ENCODE measurements around the gene SLC10A7. TPM values are rescaled to one million over a fixed set of nuclear protein-coding genes. Genes with fewer than 3 reads are reported as not detected.

SLC10A7 gene
- total and polyA plus RNA-seq, 4 donors = 3.7 to 18.7 (median 7.6) TPM

DNA sequence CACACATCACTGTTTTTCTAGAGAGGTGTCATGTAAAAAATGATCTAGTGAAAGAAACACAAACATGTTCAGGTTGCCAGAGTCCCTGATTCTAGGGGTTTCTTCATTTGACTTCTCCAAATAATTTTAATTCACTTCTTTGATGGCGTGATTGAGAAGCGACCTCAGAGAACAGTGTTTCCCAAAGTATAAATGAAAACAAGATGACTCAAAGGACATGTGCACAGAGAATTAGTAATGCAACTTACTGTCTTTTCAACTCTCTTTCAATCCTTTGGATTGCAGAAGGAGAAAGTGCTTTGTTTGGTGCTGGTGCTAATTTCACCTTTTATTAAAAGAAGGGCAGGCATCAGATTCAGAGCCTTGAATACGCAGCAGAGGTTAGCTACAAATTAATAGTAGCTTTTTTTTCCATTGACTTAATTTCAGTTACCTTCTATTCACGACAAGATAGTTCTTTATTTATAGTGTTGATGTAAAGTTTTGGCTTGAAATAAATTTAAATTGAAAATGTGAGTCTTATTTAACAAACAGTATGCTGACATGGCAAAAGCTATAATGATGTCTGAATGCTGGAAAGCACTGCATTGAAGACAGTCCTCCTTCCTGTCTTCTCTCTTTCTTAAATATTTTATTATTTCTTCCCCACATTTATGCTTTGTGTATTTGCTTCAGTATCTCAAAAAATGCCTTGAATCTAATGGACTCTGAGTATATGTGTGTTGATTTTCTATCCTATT lies 85.1 kb downstream of the SLC10A7 start:
- TF ChIP-seq, protein P1, sequence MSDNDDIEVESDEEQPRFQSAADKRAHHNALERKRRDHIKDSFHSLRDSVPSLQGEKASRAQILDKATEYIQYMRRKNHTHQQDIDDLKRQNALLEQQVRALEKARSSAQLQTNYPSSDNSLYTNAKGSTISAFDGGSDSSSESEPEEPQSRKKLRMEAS (IDR thresholded peaks at IDR 0.05) = no peak
- TF ChIP-seq TAF1 (conservative IDR thresholded peaks at IDR 0.05) (no peak), SP1 (IDR thresholded peaks at IDR 0.05) (no peak), HNF4G (IDR thresholded peaks at IDR 0.05) (no peak), FOXA2 (IDR thresholded peaks at IDR 0.05) (no peak), NR2F2 (IDR thresholded peaks at IDR 0.05) (no peak), GABPA (IDR thresholded peaks at IDR 0.05 in 1 of 2, conservative IDR thresholded peaks at IDR 0.05 in 1 of 2) (no peak), JUND (IDR thresholded peaks at IDR 0.05) (no peak), RXRA (IDR thresholded peaks at IDR 0.05) (no peak)
- TF ChIP-seq, protein P2, sequence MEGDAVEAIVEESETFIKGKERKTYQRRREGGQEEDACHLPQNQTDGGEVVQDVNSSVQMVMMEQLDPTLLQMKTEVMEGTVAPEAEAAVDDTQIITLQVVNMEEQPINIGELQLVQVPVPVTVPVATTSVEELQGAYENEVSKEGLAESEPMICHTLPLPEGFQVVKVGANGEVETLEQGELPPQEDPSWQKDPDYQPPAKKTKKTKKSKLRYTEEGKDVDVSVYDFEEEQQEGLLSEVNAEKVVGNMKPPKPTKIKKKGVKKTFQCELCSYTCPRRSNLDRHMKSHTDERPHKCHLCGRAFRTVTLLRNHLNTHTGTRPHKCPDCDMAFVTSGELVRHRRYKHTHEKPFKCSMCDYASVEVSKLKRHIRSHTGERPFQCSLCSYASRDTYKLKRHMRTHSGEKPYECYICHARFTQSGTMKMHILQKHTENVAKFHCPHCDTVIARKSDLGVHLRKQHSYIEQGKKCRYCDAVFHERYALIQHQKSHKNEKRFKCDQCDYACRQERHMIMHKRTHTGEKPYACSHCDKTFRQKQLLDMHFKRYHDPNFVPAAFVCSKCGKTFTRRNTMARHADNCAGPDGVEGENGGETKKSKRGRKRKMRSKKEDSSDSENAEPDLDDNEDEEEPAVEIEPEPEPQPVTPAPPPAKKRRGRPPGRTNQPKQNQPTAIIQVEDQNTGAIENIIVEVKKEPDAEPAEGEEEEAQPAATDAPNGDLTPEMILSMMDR (IDR thresholded peaks at IDR 0.05; ENCODE audit: low read depth, low read length, missing input control) = no peak
- H3K4me1 ChIP-seq (ENCODE audit: control insufficient read depth in 4 of 4, insufficient read depth in 4 of 4, low read length in 3 of 4) = no peaks in the 10 kb centered on the region
- 95% methylated on average over 4 of the region's 4 CpGs for WGBS
- no peak overlapping the region for H3K27ac ChIP-seq (ENCODE audit: low read depth in 1 of 2, low read length in 2 of 2)
- H3K36me3 ChIP-seq (ENCODE audit: control insufficient read depth in 4 of 4, insufficient read depth in 3 of 4, low read depth in 1 of 4, low read length in 3 of 4) = no peaks in the 10 kb centered on the region
- no peaks in the 10 kb centered on the region for H3K9me3 ChIP-seq (ENCODE audit: control insufficient read depth in 4 of 4, low read length in 3 of 4)
- DNase-seq (ENCODE audit: low spot score) = no peak
- H3K9ac ChIP-seq (ENCODE audit: low read depth in 1 of 2, low read length in 2 of 2) = no peak overlapping the region
- no peaks in the 10 kb centered on the region for H3K27me3 ChIP-seq (ENCODE audit: control insufficient read depth in 4 of 4, insufficient read depth in 4 of 4, low read length in 3 of 4)
- H3K4me3 ChIP-seq (ENCODE audit: low read depth in 1 of 3, low read length in 3 of 3) = no peak overlapping the region

GRCh38 chr4:146435962-146436361 lies 85.8 kb downstream of the SLC10A7 start:
- no peaks in the 10 kb centered on the region for H3K27me3 ChIP-seq (ENCODE audit: control insufficient read depth in 4 of 4, insufficient read depth in 4 of 4, low read length in 3 of 4)
- no peaks in the 10 kb centered on the region for H3K9me3 ChIP-seq (ENCODE audit: control insufficient read depth in 4 of 4, low read length in 3 of 4)
- H3K4me3 ChIP-seq (ENCODE audit: low read depth in 1 of 3, low read length in 3 of 3) = no peak overlapping the region
- no peak overlapping the region for H3K9ac ChIP-seq (ENCODE audit: low read depth in 1 of 2, low read length in 2 of 2)
- DNase-seq (ENCODE audit: low spot score) = no peak
- no peak overlapping the region for H3K27ac ChIP-seq (ENCODE audit: low read depth in 1 of 2, low read length in 2 of 2)
- no peak for TF ChIP-seq NR2F2 (IDR thresholded peaks at IDR 0.05)
- no peak for TF ChIP-seq FOXA1 (IDR thresholded peaks at IDR 0.05)
- TF ChIP-seq FOXA2 (IDR thresholded peaks at IDR 0.05) = no peak
- TF ChIP-seq ATF3 (IDR thresholded peaks at IDR 0.05) = no peak
- TF ChIP-seq EGR1 (IDR thresholded peaks at IDR 0.05; ENCODE audit: low read depth in 2 of 2) = no peak
- TF ChIP-seq SP1 (IDR thresholded peaks at IDR 0.05) = no peak
- TF ChIP-seq, protein P3, sequence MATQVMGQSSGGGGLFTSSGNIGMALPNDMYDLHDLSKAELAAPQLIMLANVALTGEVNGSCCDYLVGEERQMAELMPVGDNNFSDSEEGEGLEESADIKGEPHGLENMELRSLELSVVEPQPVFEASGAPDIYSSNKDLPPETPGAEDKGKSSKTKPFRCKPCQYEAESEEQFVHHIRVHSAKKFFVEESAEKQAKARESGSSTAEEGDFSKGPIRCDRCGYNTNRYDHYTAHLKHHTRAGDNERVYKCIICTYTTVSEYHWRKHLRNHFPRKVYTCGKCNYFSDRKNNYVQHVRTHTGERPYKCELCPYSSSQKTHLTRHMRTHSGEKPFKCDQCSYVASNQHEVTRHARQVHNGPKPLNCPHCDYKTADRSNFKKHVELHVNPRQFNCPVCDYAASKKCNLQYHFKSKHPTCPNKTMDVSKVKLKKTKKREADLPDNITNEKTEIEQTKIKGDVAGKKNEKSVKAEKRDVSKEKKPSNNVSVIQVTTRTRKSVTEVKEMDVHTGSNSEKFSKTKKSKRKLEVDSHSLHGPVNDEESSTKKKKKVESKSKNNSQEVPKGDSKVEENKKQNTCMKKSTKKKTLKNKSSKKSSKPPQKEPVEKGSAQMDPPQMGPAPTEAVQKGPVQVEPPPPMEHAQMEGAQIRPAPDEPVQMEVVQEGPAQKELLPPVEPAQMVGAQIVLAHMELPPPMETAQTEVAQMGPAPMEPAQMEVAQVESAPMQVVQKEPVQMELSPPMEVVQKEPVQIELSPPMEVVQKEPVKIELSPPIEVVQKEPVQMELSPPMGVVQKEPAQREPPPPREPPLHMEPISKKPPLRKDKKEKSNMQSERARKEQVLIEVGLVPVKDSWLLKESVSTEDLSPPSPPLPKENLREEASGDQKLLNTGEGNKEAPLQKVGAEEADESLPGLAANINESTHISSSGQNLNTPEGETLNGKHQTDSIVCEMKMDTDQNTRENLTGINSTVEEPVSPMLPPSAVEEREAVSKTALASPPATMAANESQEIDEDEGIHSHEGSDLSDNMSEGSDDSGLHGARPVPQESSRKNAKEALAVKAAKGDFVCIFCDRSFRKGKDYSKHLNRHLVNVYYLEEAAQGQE (IDR thresholded peaks at IDR 0.05) = no peak
- TF ChIP-seq, protein P2 (IDR thresholded peaks at IDR 0.05; ENCODE audit: low read depth, low read length, missing input control) = no peak
- no peak for TF ChIP-seq TAF1 (conservative IDR thresholded peaks at IDR 0.05)
- TF ChIP-seq HNF4A (conservative IDR thresholded peaks at IDR 0.05) = no peak
- TF ChIP-seq GABPA (IDR thresholded peaks at IDR 0.05 in 1 of 2, conservative IDR thresholded peaks at IDR 0.05 in 1 of 2) = no peak
- TF ChIP-seq JUND (IDR thresholded peaks at IDR 0.05) = no peak
- no peak for TF ChIP-seq YY1 (IDR thresholded peaks at IDR 0.05)
- TF ChIP-seq, protein P4, sequence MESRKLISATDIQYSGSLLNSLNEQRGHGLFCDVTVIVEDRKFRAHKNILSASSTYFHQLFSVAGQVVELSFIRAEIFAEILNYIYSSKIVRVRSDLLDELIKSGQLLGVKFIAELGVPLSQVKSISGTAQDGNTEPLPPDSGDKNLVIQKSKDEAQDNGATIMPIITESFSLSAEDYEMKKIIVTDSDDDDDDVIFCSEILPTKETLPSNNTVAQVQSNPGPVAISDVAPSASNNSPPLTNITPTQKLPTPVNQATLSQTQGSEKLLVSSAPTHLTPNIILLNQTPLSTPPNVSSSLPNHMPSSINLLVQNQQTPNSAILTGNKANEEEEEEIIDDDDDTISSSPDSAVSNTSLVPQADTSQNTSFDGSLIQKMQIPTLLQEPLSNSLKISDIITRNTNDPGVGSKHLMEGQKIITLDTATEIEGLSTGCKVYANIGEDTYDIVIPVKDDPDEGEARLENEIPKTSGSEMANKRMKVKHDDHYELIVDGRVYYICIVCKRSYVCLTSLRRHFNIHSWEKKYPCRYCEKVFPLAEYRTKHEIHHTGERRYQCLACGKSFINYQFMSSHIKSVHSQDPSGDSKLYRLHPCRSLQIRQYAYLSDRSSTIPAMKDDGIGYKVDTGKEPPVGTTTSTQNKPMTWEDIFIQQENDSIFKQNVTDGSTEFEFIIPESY (IDR thresholded peaks at IDR 0.05) = no peak
- TF ChIP-seq, protein P1 (IDR thresholded peaks at IDR 0.05) = no peak
- TF ChIP-seq RXRA (IDR thresholded peaks at IDR 0.05) = no peak
- no peak for TF ChIP-seq RAD21 (IDR thresholded peaks at IDR 0.05)
- no peak for TF ChIP-seq HNF4G (IDR thresholded peaks at IDR 0.05)
- no peaks in the 10 kb centered on the region for H3K36me3 ChIP-seq (ENCODE audit: control insufficient read depth in 4 of 4, insufficient read depth in 3 of 4, low read depth in 1 of 4, low read length in 3 of 4)
- no peaks in the 10 kb centered on the region for H3K4me1 ChIP-seq (ENCODE audit: control insufficient read depth in 4 of 4, insufficient read depth in 4 of 4, low read length in 3 of 4)
